ENCODE measurements around the gene TAF1C. TPM values are rescaled to one million over a fixed set of nuclear protein-coding genes. Genes with fewer than 3 reads are reported as not detected.

The TAF1C gene
- total and polyA plus RNA-seq, 2 of the 4 experiments (the other 2 are of a cell fraction): 7.3 to 35.5 TPM

DNA sequence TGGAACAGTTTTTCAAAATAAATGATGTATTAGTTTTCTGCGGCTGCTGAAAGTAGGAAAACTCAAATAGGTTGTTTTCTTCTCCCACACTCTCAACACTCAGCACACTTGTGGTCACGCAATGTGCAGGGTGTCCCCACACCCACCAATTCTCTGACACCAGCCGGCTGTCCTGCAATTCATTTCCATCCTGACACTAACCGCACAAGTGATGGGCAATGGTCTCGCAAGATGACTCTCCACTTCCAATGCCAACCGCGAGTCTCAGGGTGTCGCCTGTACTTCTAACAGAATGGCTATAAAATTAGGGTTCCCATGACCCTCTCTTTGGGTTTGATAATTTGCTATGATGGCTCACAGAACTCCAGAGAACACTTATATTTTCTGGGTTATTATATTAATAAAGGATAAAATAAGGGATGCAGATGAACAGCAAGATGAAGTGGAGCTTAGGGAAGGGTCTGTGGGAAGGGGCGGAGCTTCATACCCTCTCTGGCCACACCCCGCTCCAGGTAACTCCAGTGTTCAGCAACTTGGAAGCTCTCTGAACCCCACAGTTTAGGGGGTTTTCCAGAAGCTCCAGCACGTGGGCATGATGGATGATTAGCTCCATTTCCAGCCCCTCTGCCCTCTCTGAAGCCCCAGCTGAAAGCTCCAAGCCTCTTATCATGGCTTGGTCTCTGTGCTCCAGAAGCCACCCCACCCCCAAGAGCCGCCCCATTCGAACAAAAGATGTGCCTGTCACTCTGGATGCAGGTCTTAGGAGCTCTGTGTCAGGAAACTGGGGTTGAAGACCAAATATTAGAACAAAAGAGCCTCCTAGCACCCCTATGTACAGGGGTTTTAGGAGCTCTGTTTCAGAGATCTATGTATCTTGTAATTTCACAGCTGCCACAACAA is 19.8 kb downstream of the TAF1C start:
- Histone ChIP-seq H3K23ac (ENCODE audit: low read depth, low read length) (no peak overlapping the region), H3K4me1 (ENCODE audit: control insufficient read depth, insufficient read depth, low read length) (no peaks in the 10 kb centered on the region), H4K91ac (ENCODE audit: insufficient read depth, low read depth, low read length) (no peak overlapping the region), H3K18ac (ENCODE audit: low read depth, low read length) (no peak overlapping the region), H2AK9ac (replicated peaks; ENCODE audit: low read depth, low read length, poor library complexity) (no peak overlapping the region), H4K5ac (ENCODE audit: low read depth, low read length) (no peak overlapping the region), H3K9ac (ENCODE audit: low read depth, low read length) (no peak overlapping the region), H2AK5ac (ENCODE audit: low read depth, low read length) (no peak overlapping the region), H3K36me3 (ENCODE audit: control insufficient read depth, insufficient read depth, low read length) (no peaks in the 10 kb centered on the region), H3K4me3 (ENCODE audit: insufficient read depth, low read depth, low read length) (no peak overlapping the region), H3K9me1 (ENCODE audit: insufficient read depth, low read length) (no peaks in the 10 kb centered on the region), H2BK120ac (ENCODE audit: low read depth, low read length) (no peak overlapping the region), H2BK20ac (ENCODE audit: low read depth, low read length) (no peak overlapping the region), H4K20me1 (ENCODE audit: insufficient read depth, low read length) (no peaks in the 10 kb centered on the region), H3K56ac (ENCODE audit: extremely low read depth, insufficient read depth, low read length) (no peak overlapping the region), H3K9me3 (ENCODE audit: control insufficient read depth, insufficient read depth, low read length) (no peaks in the 10 kb centered on the region), H4K8ac (ENCODE audit: low read depth in 2 of 2, low read length in 2 of 2) (no peak overlapping the region), H3K79me1 (ENCODE audit: low read depth in 1 of 2, low read length in 2 of 2) (no peaks in the 10 kb centered on the region), H3K27me3 (ENCODE audit: control insufficient read depth, insufficient read depth, low read length) (peaks cover 34% of the 10 kb centered on the region), H2BK15ac (ENCODE audit: low read depth, low read length) (no peak overlapping the region), H3K4ac (ENCODE audit: low read depth, low read length) (no peak overlapping the region), H2BK5ac (ENCODE audit: low read depth, low read length, poor library complexity, severe bottlenecking) (no peak overlapping the region), H3K14ac (replicated peaks; ENCODE audit: low read depth, low read length) (no peak overlapping the region), H2AFZ (replicated peaks; ENCODE audit: low read length, poor library complexity) (no peak overlapping the region), H3K4me2 (ENCODE audit: low read depth, low read length) (no peak overlapping the region), H3K27ac (ENCODE audit: insufficient read depth, low read length) (no peak overlapping the region)
- intact Hi-C loops (cut with micrococcal nuclease): no loop called here
- POLR2A ChIA-PET (ENCODE audit: unreplicated experiment): no interaction called here
- 54% methylated on average over 2 of the region's 13 CpGs; no CpG with 5 or more reads in 1 of the 2 experiments for WGBS, 2 experiments (ENCODE audit: extremely low coverage in 2 of 2, insufficient read length in 1 of 2)
- no peak for ATAC-seq (ENCODE audit: low read depth)
- DNase-seq: no peak
- CTCF ChIA-PET: no interaction called here
- in situ Hi-C loops (cut with MboI; ENCODE audit: low sequenced_read_pairs): no loop called here
- dilution Hi-C loops (cut with HindIII; ENCODE audit: low sequenced_read_pairs, unreplicated experiment): no loop called here
- BruUV-seq (replicated peaks): no TSS peak
- TF ChIP-seq FOS (IDR thresholded peaks at IDR 0.05; ENCODE audit: low read depth, low read length) (no peak), POLR2A (IDR thresholded peaks at IDR 0.05; ENCODE audit: low read depth, low read length) (no peak), CHD1 (IDR thresholded peaks at IDR 0.05; ENCODE audit: low read depth, low read length) (no peak), MAZ (IDR thresholded peaks at IDR 0.05; ENCODE audit: borderline replicate concordance, low read depth, low read length) (no peak), MAFK (IDR thresholded peaks at IDR 0.05; ENCODE audit: low read depth, low read length) (no peak), MXI1 (IDR thresholded peaks at IDR 0.05; ENCODE audit: borderline replicate concordance, low read depth, low read length) (no peak), RFX5 (IDR thresholded peaks at IDR 0.05; ENCODE audit: low read depth, low read length) (no peak), RAD21 (IDR thresholded peaks at IDR 0.05; ENCODE audit: low read length) (no peak), SMC3 (IDR thresholded peaks at IDR 0.05; ENCODE audit: low read depth, low read length) (no peak), CEBPB (IDR thresholded peaks at IDR 0.05; ENCODE audit: low read depth, low read length) (no peak), BHLHE40 (IDR thresholded peaks at IDR 0.05; ENCODE audit: low read depth, low read length) (no peak), NFE2L2 (IDR thresholded peaks at IDR 0.05; ENCODE audit: low read depth, low read length) (no peak), RCOR1 (IDR thresholded peaks at IDR 0.05; ENCODE audit: insufficient replicate concordance, low read length) (no peak)
- TF ChIP-seq, protein P1, sequence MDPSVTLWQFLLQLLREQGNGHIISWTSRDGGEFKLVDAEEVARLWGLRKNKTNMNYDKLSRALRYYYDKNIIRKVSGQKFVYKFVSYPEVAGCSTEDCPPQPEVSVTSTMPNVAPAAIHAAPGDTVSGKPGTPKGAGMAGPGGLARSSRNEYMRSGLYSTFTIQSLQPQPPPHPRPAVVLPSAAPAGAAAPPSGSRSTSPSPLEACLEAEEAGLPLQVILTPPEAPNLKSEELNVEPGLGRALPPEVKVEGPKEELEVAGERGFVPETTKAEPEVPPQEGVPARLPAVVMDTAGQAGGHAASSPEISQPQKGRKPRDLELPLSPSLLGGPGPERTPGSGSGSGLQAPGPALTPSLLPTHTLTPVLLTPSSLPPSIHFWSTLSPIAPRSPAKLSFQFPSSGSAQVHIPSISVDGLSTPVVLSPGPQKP (IDR thresholded peaks at IDR 0.05; ENCODE audit: borderline replicate concordance, low read depth, low read length): no peak
- TF ChIP-seq, protein P2, sequence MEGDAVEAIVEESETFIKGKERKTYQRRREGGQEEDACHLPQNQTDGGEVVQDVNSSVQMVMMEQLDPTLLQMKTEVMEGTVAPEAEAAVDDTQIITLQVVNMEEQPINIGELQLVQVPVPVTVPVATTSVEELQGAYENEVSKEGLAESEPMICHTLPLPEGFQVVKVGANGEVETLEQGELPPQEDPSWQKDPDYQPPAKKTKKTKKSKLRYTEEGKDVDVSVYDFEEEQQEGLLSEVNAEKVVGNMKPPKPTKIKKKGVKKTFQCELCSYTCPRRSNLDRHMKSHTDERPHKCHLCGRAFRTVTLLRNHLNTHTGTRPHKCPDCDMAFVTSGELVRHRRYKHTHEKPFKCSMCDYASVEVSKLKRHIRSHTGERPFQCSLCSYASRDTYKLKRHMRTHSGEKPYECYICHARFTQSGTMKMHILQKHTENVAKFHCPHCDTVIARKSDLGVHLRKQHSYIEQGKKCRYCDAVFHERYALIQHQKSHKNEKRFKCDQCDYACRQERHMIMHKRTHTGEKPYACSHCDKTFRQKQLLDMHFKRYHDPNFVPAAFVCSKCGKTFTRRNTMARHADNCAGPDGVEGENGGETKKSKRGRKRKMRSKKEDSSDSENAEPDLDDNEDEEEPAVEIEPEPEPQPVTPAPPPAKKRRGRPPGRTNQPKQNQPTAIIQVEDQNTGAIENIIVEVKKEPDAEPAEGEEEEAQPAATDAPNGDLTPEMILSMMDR (conservative IDR thresholded peaks at IDR 0.05; ENCODE audit: low read depth, low read length): no peak
